Fibroblast of the aortic adventitia (primary cell): ENCODE results near the gene TMEM82. TPM values are rescaled to one million over a fixed set of nuclear protein-coding genes. Genes with fewer than 3 reads are reported as not detected.
"Not testable (repeated sequence)": the region's sequence is repeated elsewhere in the genome, so short reads cannot be mapped to it uniquely, and the experiment has no call there.

ENCODE experiments used
- DNase-seq: peaks from one replicate; pipeline ENCODE4 v3.0.0-alpha.2; 2010; ENCODE audit warnings: low read depth
- H3K4me3 ChIP-seq: 2 replicates; pipeline ENCODE4 v1.5.1; 2011; ENCODE audit warnings: low read depth, mild to moderate bottlenecking, control low read depth, low read length, moderate library complexity
- total RNA-seq: library from RNA; depleted of rRNA; stranded (reverse); fragments of >200 nt; gene quantifications from 2 replicates; pipeline ENCODE4 v1.2.3, GENCODE V29; 2012; ENCODE audit warnings: low replicate concordance
- TF ChIP-seq, protein P1 (sequence below): IDR thresholded peaks from 2 replicates; pipeline ENCODE4 v1.5.1; 2011; ENCODE audit warnings: mild to moderate bottlenecking, low read length, control low read depth, inconsistent platforms; ENCODE audit not compliant: insufficient read depth

The TMEM82 gene
- not detected in 2 replicates for total RNA-seq

- DNase-seq: no peak
- H3K4me3 ChIP-seq: no peak within 1 kb of the TSS
- TF ChIP-seq, protein P1, sequence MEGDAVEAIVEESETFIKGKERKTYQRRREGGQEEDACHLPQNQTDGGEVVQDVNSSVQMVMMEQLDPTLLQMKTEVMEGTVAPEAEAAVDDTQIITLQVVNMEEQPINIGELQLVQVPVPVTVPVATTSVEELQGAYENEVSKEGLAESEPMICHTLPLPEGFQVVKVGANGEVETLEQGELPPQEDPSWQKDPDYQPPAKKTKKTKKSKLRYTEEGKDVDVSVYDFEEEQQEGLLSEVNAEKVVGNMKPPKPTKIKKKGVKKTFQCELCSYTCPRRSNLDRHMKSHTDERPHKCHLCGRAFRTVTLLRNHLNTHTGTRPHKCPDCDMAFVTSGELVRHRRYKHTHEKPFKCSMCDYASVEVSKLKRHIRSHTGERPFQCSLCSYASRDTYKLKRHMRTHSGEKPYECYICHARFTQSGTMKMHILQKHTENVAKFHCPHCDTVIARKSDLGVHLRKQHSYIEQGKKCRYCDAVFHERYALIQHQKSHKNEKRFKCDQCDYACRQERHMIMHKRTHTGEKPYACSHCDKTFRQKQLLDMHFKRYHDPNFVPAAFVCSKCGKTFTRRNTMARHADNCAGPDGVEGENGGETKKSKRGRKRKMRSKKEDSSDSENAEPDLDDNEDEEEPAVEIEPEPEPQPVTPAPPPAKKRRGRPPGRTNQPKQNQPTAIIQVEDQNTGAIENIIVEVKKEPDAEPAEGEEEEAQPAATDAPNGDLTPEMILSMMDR: no peak
These were observed at the start of gene TMEM82 for GRCh38 chr1:15742339-15742801. TMEM82 (plus strand) TSS chr1:15742499; CDS start chr1:15742560, 61 bp downstream.

GRCh38 chr1:15693371-15693770, 48.9 kb upstream of the TMEM82 start:
- TF ChIP-seq, protein P1: no peak
- DNase-seq: no peak
- H3K4me3 ChIP-seq: no peak overlapping the region

- TF ChIP-seq, protein P1: no peak
- no peak overlapping the region for H3K4me3 ChIP-seq
- peak; percentile 16 for DNase-seq
These were observed 45.3 kb upstream of the TMEM82 start for GRCh38 chr1:15696956-15697521.

DNA sequence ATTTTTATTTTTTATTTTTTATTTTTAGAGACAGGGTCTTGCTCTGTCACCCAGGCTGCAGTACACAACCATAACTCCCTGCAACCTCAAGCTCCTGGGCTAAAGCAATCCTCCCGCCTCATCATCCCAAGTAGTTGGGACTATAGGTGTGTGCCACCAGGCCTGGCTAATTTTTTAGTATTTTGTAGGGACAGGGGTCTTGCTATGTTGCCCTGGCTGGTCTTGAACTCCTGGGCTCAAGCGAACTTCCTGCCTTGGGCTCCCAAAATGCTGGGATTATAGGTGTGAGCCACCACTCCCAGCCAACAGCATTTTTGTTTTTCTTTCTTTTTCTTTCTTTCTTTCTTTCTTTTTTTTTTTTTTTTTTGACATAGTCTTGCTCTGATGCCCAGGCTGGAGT, 44.1 kb upstream of the TMEM82 start:
- TF ChIP-seq, protein P1: no peak
- no peak overlapping the region for H3K4me3 ChIP-seq
- no peak for DNase-seq

DNA sequence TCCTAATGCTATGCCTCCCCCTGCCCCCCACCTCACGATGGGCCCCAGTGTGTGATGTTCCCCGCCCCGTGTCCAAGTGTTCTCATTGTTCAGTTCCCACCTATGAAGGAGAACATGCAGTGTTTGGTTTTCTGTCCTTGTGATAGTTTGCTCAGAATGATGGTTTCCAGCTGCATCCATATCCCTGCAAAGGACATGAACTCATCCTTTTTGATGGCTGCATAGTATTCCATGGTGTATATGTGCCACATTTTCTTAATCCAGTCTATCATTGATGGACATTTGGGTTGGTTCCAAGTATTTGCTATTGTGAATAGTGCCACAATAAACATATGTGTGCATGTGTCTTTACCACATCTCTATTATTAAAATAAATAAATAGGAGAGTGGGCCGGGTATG, 43.0 kb upstream of the TMEM82 start:
- not testable (repeated sequence) for H3K4me3 ChIP-seq, DNase-seq

- H3K4me3 ChIP-seq: no peak overlapping the region
- DNase-seq: peak; percentile 79
- TF ChIP-seq, protein P1: no peak
These were observed 41.8 kb upstream of the TMEM82 start for GRCh38 chr1:15700508-15700907.

DNA sequence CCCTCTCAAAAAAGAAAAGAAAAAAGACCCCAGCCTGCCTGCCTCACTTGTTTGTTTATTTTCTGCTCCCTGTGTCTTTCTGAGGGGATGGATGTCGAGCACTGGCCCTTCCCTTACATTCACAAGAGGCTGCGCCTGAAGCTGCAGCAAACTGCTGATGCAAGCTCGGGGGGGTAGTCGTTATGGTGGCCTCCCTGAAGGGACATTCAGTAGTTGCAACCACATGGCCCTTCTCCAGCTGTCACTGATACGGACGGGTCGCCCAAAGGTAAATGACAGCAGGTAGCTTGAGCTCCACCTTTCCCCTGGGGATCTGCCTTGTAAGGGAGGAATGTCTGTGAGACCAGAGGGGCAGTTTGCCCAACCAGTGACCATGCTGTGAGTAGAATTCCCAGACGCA, 40.5 kb upstream of the TMEM82 start:
- H3K4me3 ChIP-seq: no peak overlapping the region
- TF ChIP-seq, protein P1: no peak
- DNase-seq: no peak
